ENCODE data around the gene RPGR. TPM values are rescaled to one million over a fixed set of nuclear protein-coding genes. Genes with fewer than 3 reads are reported as not detected.

Gene RPGR
- polyA plus RNA-seq, 1 donor from 2014 or later: 6.5 TPM

DNA sequence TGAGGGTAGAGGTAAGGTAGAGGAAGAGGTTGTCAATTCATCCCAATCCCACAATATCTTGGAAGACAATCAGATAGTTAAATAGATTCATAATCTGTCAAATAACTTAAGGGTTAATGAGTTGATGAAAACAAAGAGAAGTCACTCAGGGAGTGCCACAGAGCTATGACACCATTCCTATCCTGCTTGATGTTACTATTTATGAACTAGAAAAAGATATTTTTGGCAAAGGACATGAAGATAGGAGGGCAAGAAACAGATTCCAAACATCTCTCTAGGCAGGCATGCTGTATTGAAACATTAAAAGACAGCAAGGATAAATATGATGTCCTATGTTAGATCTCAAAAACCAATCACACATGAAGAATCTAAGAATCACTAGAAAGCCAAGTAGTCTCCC, 103.1 kb downstream of the RPGR start:
- Histone ChIP-seq H3K9me2 (ENCODE audit: insufficient read depth, low read length) (no peaks in the 10 kb centered on the region), H3K27me3 (ENCODE audit: insufficient read depth, low read depth, low read length) (peaks cover 9% of the 10 kb centered on the region), H3K36me3 (ENCODE audit: insufficient read depth, low read length) (no peaks in the 10 kb centered on the region), H3K27ac (ENCODE audit: low read length) (no peak overlapping the region), H3K4me3 (ENCODE audit: low read length) (no peak overlapping the region), H4K20me1 (ENCODE audit: insufficient read depth) (no peaks in the 10 kb centered on the region), H3K79me2 (replicated peaks; ENCODE audit: insufficient read depth, low read length) (no peaks in the 10 kb centered on the region), H2AFZ (ENCODE audit: low read depth, low read length) (no peak overlapping the region), H3K9me3 (ENCODE audit: low read length) (no peaks in the 10 kb centered on the region), H3K4me2 (ENCODE audit: low read length) (no peak overlapping the region), H3F3A (ENCODE audit: insufficient read depth, low read length, poor library complexity, severe bottlenecking) (no peaks in the 10 kb centered on the region), H3K9ac (ENCODE audit: low read length) (no peak overlapping the region)
- TF ChIP-seq TAF1 (IDR thresholded peaks at IDR 0.05; ENCODE audit: low read depth) (no peak), CTCF (IDR thresholded peaks at IDR 0.05; ENCODE audit: poor library complexity, severe bottlenecking) (no peak), EZH2 (IDR thresholded peaks at IDR 0.05; ENCODE audit: borderline replicate concordance, insufficient read depth, low read length, poor library complexity, severe bottlenecking) (no peak), EP300 (conservative IDR thresholded peaks at IDR 0.05; ENCODE audit: poor library complexity, severe bottlenecking) (no peak), SMC3 (conservative IDR thresholded peaks at IDR 0.05; ENCODE audit: poor library complexity) (no peak), RAD21 (conservative IDR thresholded peaks at IDR 0.05) (no peak), POLR2AphosphoS5 (IDR thresholded peaks at IDR 0.05) (no peak), MXI1 (conservative IDR thresholded peaks at IDR 0.05; ENCODE audit: poor library complexity, severe bottlenecking) (no peak)
- TF ChIP-seq, protein P1, sequence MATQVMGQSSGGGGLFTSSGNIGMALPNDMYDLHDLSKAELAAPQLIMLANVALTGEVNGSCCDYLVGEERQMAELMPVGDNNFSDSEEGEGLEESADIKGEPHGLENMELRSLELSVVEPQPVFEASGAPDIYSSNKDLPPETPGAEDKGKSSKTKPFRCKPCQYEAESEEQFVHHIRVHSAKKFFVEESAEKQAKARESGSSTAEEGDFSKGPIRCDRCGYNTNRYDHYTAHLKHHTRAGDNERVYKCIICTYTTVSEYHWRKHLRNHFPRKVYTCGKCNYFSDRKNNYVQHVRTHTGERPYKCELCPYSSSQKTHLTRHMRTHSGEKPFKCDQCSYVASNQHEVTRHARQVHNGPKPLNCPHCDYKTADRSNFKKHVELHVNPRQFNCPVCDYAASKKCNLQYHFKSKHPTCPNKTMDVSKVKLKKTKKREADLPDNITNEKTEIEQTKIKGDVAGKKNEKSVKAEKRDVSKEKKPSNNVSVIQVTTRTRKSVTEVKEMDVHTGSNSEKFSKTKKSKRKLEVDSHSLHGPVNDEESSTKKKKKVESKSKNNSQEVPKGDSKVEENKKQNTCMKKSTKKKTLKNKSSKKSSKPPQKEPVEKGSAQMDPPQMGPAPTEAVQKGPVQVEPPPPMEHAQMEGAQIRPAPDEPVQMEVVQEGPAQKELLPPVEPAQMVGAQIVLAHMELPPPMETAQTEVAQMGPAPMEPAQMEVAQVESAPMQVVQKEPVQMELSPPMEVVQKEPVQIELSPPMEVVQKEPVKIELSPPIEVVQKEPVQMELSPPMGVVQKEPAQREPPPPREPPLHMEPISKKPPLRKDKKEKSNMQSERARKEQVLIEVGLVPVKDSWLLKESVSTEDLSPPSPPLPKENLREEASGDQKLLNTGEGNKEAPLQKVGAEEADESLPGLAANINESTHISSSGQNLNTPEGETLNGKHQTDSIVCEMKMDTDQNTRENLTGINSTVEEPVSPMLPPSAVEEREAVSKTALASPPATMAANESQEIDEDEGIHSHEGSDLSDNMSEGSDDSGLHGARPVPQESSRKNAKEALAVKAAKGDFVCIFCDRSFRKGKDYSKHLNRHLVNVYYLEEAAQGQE (IDR thresholded peaks at IDR 0.05; ENCODE audit: borderline replicate concordance): no peak

- H4K20me1 ChIP-seq (ENCODE audit: insufficient read depth): no peaks in the 10 kb centered on the region
- no peak overlapping the region for H3K4me3 ChIP-seq (ENCODE audit: low read length)
- H3K4me2 ChIP-seq (ENCODE audit: low read length): no peak overlapping the region
- TF ChIP-seq EZH2 (IDR thresholded peaks at IDR 0.05; ENCODE audit: borderline replicate concordance, insufficient read depth, low read length, poor library complexity, severe bottlenecking) (no peak), RAD21 (conservative IDR thresholded peaks at IDR 0.05) (no peak), SMC3 (conservative IDR thresholded peaks at IDR 0.05; ENCODE audit: poor library complexity) (no peak), POLR2AphosphoS5 (IDR thresholded peaks at IDR 0.05) (no peak), EP300 (conservative IDR thresholded peaks at IDR 0.05; ENCODE audit: poor library complexity, severe bottlenecking) (no peak), TAF1 (IDR thresholded peaks at IDR 0.05; ENCODE audit: low read depth) (no peak), MXI1 (conservative IDR thresholded peaks at IDR 0.05; ENCODE audit: poor library complexity, severe bottlenecking) (no peak), CTCF (IDR thresholded peaks at IDR 0.05; ENCODE audit: poor library complexity, severe bottlenecking) (no peak)
- TF ChIP-seq, protein P1 (IDR thresholded peaks at IDR 0.05; ENCODE audit: borderline replicate concordance): no peak
- peaks cover 9% of the 10 kb centered on the region for H3K27me3 ChIP-seq (ENCODE audit: insufficient read depth, low read depth, low read length)
- H3K9ac ChIP-seq (ENCODE audit: low read length): no peak overlapping the region
- H3K79me2 ChIP-seq (replicated peaks; ENCODE audit: insufficient read depth, low read length): no peaks in the 10 kb centered on the region
- H2AFZ ChIP-seq (ENCODE audit: low read depth, low read length): no peak overlapping the region
- H3F3A ChIP-seq (ENCODE audit: insufficient read depth, low read length, poor library complexity, severe bottlenecking): no peaks in the 10 kb centered on the region
- H3K9me3 ChIP-seq (ENCODE audit: low read length): no peaks in the 10 kb centered on the region
- no peak overlapping the region for H3K27ac ChIP-seq (ENCODE audit: low read length)
- no peaks in the 10 kb centered on the region for H3K9me2 ChIP-seq (ENCODE audit: insufficient read depth, low read length)
- H3K36me3 ChIP-seq (ENCODE audit: insufficient read depth, low read length): no peaks in the 10 kb centered on the region
Measured at GRCh38 chrX:38221391-38221929, 105.8 kb downstream of the RPGR start.

All from neural cell (in vitro differentiated cells).